Vagina (tissue), 2 donors: ENCODE data around the gene KCNA10. TPM values are rescaled to one million over a fixed set of nuclear protein-coding genes. Genes with fewer than 3 reads are reported as not detected.

ENCODE experiments used
- DNase-seq, 2 donors: peaks; one replicate each; pipeline ENCODE4 v3.0.0-alpha.2; 2017; ENCODE audit errors: extremely low spot score in 2 of 2
- H3K27ac ChIP-seq: fragments of 200-600 bp; sonication (generic); one replicate; pipeline ENCODE4 v1.5.1; 2019
- H3K27me3 ChIP-seq: fragments of 200-600 bp; sonication (generic); one replicate; pipeline ENCODE4 v1.5.1; 2019
- H3K36me3 ChIP-seq, 2 donors: fragments of 200-600 bp; sonication (generic); one replicate each; pipeline ENCODE4 v1.5.1; 2017 to 2019
- H3K4me1 ChIP-seq: fragments of 200-600 bp; sonication (generic); one replicate; pipeline ENCODE4 v1.5.1; 2019
- H3K4me3 ChIP-seq, 2 donors: fragments of 200-600 bp; sonication (generic); 1 replicate in 1 of 2; 2 replicates in 1 of 2; pipeline ENCODE4 v1.5.1; 2016 to 2019
- H3K9me3 ChIP-seq: fragments of 200-600 bp; sonication (generic); one replicate; pipeline ENCODE4 v1.5.1; 2019
- CTCF ChIP-seq, 3 experiments: fragments of 450-650 bp in 2 of 3; fragments of 200-600 bp in 1 of 3; sonication (generic) in 1 of 3; IDR thresholded peaks; one replicate each; pipeline ENCODE4 v1.5.1; 2017 to 2019; ENCODE audit warnings: antibody characterized with exemption in 3 of 3, mild to moderate bottlenecking in 2 of 3, moderate library complexity in 2 of 3
- POLR2A ChIP-seq, 2 donors: fragments of 450-650 bp; IDR thresholded peaks; one replicate each; pipeline ENCODE4 v1.6.1; 2017; ENCODE audit warnings: antibody characterized with exemption in 2 of 2, mild to moderate bottlenecking in 2 of 2, moderate library complexity in 2 of 2
- POLR2AphosphoS5 ChIP-seq, 2 donors: sonication (generic); formaldehyde crosslinking; IDR thresholded peaks; one replicate each; pipeline ENCODE4 v1.9.0; 2017; ENCODE audit warnings: antibody characterized with exemption in 2 of 2, mild to moderate bottlenecking in 2 of 2, low read depth in 1 of 2; ENCODE audit not compliant: insufficient read depth in 1 of 2
- intact Hi-C: fragments of 100-400 bp; cut with DNase I; formaldehyde crosslinking; loops from one replicate; pipeline ENCODE4 v1.15.1; 2023
- total RNA-seq: library from RNA; depleted of rRNA; stranded (reverse); fragments of >200 nt; gene quantifications from one replicate; pipeline ENCODE4 v1.2.3, GENCODE V29; 2016

KCNA10 gene
- total RNA-seq, 1 donor from 2014 or later, result not detected

- H3K36me3 ChIP-seq, result no peaks in the 10 kb centered on the region
- no peaks in the 10 kb centered on the region for H3K27me3 ChIP-seq
- H3K4me1 ChIP-seq, result peaks cover 15% of the 10 kb centered on the region
- no peaks in the 10 kb centered on the region for H3K9me3 ChIP-seq
- TF ChIP-seq POLR2A (IDR thresholded peaks at IDR 0.05), result no peak
- TF ChIP-seq POLR2AphosphoS5 (IDR thresholded peaks at IDR 0.05; ENCODE audit: insufficient read depth in 1 of 2, low read depth in 1 of 2), result no peak
- no peak for TF ChIP-seq CTCF (IDR thresholded peaks at IDR 0.05)
- no peak overlapping the region for H3K27ac ChIP-seq
- H3K4me3 ChIP-seq, result no peak overlapping the region
- DNase-seq, result no peak
- intact Hi-C loops, result no loop called here
Measured at GRCh38 chr1:110482662-110483307, 36.2 kb downstream of the KCNA10 start.

GRCh38 chr1:110481968-110482623 lies 36.9 kb downstream of the KCNA10 start:
- DNase-seq, result no peak
- H3K4me1 ChIP-seq, result peaks cover 20% of the 10 kb centered on the region
- H3K9me3 ChIP-seq, result no peaks in the 10 kb centered on the region
- H3K4me3 ChIP-seq, result no peak overlapping the region
- H3K27ac ChIP-seq, result no peak overlapping the region
- H3K36me3 ChIP-seq, result no peaks in the 10 kb centered on the region
- H3K27me3 ChIP-seq, result no peaks in the 10 kb centered on the region
- TF ChIP-seq POLR2A (IDR thresholded peaks at IDR 0.05) (no peak), CTCF (IDR thresholded peaks at IDR 0.05) (no peak), POLR2AphosphoS5 (IDR thresholded peaks at IDR 0.05; ENCODE audit: insufficient read depth in 1 of 2, low read depth in 1 of 2) (no peak)
- intact Hi-C loops, result no loop called here

GRCh38 chr1:110480356-110481096 lies 38.4 kb downstream of the KCNA10 start:
- intact Hi-C loops, result no loop called here
- peaks cover 20% of the 10 kb centered on the region for H3K4me1 ChIP-seq
- H3K36me3 ChIP-seq, result no peaks in the 10 kb centered on the region
- no peak for DNase-seq
- TF ChIP-seq CTCF (IDR thresholded peaks at IDR 0.05) (no peak), POLR2AphosphoS5 (IDR thresholded peaks at IDR 0.05; ENCODE audit: insufficient read depth in 1 of 2, low read depth in 1 of 2) (no peak), POLR2A (IDR thresholded peaks at IDR 0.05) (no peak)
- no peaks in the 10 kb centered on the region for H3K27me3 ChIP-seq
- no peak overlapping the region for H3K4me3 ChIP-seq
- no peaks in the 10 kb centered on the region for H3K9me3 ChIP-seq
- H3K27ac ChIP-seq, result no peak overlapping the region

- no peak for DNase-seq
- H3K36me3 ChIP-seq, result no peaks in the 10 kb centered on the region
- H3K9me3 ChIP-seq, result no peaks in the 10 kb centered on the region
- H3K27ac ChIP-seq, result no peak overlapping the region
- no peak for TF ChIP-seq POLR2AphosphoS5 (IDR thresholded peaks at IDR 0.05; ENCODE audit: insufficient read depth in 1 of 2, low read depth in 1 of 2)
- TF ChIP-seq CTCF (IDR thresholded peaks at IDR 0.05), result no peak
- TF ChIP-seq POLR2A (IDR thresholded peaks at IDR 0.05), result no peak
- H3K4me3 ChIP-seq, result no peak overlapping the region
- H3K27me3 ChIP-seq, result no peaks in the 10 kb centered on the region
- H3K4me1 ChIP-seq, result peaks cover 20% of the 10 kb centered on the region
- intact Hi-C loops, result no loop called here
Measured at GRCh38 chr1:110478886-110479285, 40.1 kb downstream of the KCNA10 start.
